Activated CD4-positive, alpha-beta T cell treated with anti-CD3 and anti-CD28 coated beads for 24 hours (primary cell): Measurements from ENCODE around the gene FAM131C.
"Not testable (repeated sequence)": the region's sequence is repeated elsewhere in the genome, so short reads cannot be mapped to it uniquely, and the experiment has no call there.

ENCODE experiments used
- DNase-seq, 2 donors: peaks; one replicate each; pipeline ENCODE4 v3.0.0-alpha.2; 2020; ENCODE audit warnings: low read depth in 2 of 2

The FAM131C gene

DNA sequence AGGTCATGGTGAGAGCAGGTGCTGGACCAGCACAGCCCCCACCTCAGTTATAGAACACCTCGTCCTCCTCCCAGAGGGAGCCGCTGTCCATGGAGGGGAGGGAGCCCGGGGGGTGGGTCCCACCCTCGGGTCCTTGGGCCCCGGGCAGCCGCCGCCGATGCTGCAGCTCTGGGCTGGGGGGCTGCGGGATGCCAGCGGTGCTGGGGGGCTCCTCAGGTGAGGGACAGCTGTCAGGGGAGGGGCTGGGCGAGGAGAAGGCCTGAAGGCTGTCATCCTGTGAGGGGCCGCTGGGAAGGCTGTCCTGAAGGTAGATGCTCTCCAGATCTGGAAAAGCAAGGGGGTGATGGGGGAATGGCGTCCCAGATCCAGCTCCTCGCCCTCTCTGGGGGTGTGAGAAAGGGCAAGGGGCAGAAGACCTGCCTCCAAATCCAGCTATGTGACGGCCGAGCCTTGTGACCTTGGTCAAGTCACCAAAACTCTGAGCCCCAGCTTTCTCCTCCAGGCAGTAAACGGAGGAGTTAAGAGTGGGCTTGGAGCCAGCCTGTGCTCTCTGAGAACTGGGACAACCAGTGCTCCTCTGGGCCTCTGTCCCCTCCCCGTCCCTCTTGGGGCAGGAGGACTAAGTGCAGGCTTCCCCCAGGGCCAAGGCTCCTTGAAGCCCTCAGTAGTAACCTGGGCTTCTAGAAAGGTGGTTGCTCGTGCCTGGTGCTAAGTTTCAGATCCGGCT is 14.9 kb downstream of the FAM131C start:
- not testable (repeated sequence) for DNase-seq

DNA sequence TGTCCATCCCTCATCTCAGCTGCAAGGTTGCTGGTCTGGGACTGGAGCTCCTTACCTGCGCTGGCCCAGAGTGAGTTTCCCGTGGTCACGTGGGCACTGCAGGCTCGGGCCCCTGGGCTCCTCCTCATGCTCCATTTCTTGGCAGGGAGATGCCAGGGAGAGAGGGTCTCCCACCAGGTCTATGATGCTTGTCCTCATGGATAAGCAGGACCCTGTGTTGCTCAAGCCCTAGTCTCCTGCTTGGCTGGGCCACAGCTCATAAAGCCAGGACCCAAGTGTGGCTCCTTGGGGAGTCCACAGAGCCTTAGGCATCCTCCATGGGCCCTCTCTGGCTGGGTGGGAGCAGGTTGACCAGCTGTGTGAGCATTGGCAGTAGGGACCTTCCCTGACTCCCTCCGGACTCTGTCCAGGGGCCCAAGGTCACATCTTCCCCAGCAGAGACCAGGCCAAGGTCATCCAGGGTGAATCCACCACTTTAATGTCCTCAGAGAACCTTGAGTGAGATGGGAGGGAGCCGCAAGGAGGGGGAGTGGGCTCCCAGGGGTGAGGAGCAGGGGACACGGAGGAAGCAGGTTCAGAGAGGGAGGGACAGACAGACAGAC is 16.0 kb downstream of the FAM131C start:
- DNase-seq = not testable (repeated sequence)

DNA sequence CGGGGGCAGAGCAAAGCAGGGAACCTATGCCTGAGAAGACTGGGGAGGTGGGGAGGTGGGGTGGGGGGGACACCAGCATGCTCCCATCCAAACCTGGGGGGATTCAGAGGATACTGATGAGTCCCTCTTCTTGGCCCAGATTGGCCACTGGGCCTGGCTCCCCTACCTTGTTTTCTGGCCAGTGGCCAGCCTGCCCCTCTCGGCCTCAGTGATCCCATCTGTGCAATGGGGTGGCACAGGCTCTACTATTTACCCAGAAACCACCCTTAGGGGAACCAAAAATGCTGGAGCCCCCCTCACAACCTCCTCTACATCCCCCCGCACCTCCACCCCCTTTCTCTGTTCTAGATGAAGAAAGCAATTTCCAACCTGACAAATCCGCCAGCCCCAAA is 16.9 kb downstream of the FAM131C start:
- not testable (repeated sequence) for DNase-seq

DNA sequence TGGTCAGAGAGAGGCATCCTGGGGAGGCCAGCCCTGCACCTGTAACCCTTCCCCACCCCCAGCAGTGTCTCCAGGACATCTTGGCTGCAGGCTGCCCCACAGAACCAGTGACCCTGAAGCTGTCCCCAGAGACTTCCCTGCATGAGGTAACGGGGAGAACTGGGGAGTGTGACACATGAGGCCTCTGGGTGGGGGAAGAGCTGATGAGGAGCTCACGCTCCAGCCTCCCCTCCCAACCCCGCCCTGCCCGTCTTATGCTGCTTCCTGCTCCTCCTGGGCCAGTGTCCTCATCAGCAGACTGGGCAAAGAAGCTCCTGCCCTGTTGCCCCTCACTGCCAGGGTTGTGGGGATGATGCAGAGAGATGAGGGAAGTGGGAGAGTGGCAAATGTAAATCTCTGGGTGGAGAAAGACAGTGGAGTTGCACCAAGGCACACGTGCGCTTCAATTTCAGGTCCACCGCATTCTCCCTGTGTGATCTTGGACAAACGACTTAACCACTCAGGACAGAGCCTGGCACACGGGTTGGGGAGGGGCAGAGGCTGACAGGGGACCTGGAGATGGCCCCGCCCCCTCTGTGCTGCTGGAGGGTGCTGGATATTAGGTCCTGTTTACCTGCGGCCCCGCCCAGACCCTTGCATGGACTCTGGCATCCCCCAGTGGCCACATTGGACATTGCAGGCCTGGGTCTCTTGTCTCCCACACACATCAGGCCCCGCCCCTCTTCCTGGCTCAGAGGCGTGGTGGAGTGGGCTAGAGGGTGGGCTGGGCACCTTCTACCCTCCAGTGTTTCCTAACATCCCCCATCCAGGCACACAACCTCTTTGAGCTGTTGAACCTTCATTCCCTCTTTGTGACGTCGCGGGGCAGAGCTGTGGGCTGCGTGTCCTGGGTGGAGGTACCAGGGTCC is 17.6 kb downstream of the FAM131C start:
- peak; percentile 80 to 91 for DNase-seq

DNA sequence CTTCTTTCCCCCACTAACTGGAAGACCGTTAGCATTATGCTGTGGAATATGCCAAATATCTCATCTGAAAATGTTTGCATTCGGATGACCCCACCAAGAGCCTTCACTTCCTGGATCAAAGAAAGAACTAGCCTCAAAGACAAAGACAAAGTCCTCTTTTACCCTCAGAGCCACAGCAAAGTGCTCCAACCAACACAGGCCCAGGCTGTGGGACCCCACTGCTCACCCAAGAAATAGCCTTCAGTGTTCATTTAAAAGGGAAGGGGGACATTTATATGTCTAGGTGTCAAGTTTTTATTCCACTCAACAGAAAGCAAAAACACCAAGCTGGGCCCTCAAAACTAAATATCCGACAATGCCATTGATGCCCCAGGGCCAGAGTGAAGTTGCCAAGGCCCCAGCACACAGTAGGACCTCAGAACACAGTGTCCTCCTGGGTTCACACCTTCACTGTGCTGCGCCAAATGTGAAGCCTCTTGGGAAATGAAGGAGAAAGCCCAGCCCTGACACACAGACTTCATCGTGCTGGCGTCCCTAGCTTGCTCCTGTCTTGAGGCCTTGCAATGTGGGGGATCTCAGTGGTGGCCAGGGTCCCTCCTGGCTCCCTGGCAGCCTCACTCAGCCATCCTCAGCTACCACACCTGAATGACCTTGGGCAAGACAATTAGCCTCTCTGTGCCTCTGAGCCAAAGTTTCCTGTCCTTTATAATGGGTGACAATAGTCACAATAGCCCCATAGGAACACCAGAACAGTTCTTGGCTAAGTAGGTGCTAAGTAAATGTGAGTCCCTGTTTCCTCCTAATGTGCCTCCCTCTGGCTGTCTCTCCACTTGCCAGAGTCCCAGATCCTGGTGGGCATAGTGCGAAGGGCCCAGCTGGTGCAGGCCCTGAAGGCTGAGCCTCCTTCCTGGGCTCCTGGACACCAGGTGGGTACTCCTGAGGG is 18.6 kb downstream of the FAM131C start:
- no peak for DNase-seq

DNA sequence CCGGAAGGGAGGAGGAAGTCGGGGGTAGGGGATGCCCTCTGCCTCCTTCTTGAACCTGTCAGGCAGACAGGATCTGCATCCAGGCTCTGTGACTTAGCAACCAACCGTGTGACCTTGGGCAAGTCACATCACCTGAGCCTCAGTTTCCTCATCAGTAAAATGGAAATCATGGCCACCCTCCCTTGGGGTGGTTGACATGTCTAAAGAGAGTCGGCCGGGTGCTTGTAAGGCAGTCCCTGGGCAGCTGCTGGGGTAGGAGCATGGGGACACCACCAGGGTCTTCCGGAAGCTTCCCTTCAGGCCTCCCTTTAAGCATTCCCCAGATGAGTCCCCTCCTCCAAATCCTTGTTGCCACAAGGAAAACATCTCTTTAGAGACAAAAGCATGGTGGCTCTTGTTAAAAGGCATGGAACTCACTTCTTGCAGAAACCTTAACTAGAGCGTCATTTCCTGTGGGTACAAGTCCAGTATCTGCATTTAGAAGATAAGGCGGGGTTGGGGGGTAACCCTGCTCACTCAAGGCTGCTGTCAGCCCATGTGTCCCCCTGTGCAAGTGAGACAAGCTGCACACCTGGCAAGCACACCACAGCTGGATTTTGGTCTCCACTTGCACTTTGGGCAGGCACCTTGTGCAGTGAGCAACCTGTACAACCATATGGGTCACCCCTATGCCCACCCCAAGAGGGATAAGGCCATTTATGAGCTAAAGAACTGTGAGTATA is 19.5 kb downstream of the FAM131C start:
- DNase-seq = no peak

DNA sequence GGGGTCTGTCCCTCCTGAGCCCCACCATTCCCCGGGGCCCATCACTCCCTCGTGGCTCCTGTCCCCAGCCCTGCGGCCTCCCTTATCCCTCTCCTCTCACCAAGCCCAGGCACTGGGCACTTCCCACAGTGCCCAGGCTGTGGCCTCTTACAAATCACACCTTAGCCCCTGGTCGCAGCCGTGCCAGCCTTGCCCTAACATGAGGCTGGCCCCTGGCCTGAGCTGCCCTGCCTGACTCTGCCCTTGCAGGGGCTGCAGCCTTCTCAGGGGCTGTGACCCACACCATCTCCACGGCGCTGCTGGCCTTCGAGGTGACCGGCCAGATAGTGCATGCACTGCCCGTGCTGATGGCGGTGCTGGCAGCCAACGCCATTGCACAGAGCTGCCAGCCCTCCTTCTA is 21.5 kb downstream of the FAM131C start:
- DNase-seq = not testable (repeated sequence)

DNA sequence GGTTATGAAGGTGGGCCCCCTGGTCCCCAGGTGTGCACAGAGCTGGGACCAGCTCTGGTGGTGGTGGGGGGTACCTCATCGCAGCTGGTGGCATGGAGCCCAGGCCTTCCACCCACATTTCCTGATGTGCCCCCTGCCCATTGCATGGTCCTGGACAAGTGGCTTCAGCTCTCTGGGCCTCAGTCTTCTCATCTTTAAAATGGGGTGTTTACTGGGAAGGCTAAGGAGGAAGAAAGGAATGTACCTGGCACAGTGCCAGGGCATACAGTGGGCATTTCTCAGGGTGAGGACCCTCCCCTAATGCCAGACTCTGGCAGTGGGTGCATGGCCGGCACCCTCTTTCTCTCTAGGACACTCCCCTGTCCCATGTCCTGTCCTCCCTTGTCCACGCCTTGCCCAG is 22.4 kb downstream of the FAM131C start:
- DNase-seq = no peak

DNA sequence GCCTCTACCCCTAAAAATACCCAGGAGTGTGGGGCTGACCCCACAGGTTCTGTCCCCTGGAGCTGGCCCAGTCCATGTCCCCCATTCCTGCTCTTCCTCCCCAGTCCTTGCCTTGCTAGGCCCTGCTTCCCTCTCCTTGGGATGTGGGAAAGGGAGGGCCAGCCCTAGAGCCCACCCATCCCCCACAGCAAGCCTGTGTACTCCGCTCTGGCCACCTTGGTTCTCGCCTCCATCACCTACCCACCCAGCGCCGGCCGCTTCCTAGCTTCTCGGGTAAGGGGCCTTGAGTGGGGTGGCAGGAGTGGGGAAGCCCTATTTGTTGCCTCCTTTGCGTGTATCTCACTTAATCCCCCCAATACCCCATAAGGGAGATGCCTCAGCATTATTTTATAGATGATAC is 23.1 kb downstream of the FAM131C start:
- DNase-seq = no peak

DNA sequence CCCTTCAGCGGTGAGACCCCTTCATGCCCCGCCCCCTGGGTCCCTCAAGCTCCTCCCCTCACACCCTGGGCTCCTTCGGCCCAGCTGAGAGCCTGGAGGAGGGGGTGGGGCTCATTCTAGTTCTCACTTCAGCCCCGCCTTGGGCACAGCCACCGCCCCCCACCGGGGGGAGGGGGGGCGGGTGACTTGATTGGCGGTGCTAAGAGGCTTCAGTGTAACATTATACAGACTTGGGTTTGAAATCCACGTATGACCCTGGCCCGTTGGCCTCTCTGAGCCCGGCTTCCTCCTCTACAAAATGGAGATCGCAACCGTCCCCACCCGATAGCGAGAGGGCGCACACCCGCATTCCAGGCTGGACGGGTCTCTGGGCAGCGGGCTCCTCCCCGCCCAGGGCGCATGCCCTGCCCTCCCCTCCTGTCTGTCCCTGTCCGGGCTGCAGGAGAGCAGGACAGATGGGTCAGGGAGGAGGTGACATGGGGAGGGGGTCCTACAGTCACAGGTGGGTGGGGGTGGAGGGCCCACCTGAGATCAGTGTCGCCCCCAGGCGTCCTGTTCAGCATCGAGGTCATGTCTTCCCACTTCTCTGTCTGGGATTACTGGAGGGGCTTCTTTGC is 24.8 kb downstream of the FAM131C start:
- peak in 1 of 2 donors; percentile 17 for DNase-seq

DNA sequence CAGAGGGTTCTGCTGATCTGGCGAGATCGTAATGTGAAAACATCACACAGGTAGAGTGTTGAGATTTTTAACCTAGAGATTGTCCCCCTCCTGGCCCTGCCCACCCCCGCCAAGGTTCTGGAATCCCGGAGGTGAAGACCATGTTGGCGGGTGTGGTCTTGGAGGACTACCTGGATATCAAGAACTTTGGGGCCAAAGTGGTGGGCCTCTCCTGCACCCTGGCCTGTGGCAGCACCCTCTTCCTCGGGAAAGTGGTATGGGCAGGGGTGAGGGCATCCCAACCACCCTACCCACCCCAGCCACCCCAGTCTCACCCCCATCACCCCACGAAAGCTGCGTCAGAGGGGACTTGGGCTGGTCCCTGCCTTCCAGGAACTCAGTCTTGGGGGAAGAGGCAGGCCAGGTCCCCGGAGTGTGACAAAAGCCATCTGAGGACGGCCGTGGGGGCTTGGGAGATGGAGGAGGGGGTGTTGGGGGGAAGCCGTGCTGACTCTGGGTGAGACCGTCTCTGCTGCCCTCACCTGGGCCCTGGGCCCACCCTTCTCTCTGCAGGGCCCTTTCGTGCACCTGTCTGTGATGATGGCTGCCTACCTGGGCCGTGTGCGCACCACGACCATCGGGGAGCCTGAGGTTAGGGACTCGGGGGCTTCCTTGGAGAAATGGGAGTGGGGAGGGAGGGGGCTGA is 25.5 kb downstream of the FAM131C start:
- DNase-seq = no peak

DNA sequence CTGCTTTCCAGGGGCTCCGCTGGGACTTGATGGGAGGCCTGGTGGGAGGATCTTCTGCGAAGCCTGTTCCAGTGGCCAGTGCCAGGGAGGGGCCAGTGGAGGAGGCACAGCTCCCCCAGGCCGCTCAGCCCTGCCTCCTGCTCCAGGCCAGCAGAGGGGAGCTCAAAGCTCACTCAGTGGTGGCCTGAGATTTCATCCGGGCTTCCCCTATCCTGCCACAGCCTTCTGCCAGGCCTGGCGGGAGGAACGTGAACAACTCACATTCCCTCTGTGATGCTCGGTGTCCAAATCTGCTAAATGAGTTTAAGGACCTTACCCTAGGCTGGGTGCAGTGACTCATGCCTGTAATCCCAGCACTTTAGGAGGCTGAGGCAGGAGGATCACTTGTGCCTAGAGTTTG is 26.6 kb downstream of the FAM131C start:
- DNase-seq = no peak

DNA sequence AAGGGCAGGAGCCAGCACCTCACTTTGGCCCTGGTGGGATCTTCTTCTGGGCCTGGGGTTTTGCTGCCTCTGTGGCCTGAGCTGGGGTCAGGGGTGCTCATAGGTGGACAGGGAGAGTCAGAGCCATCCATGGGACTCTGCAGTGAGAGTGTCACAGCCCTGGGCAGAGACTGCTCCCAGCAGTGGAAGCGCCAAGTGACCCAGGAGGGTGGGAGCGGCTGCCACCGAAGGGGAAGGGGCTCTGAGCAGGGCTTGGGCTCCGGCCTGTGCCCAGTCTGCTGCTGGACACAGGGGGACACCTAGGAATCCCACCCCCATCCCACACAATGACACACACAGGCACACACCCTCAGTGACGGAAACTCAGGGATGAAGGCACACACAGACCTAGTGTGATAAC is 29.5 kb downstream of the FAM131C start:
- DNase-seq = no peak

DNA sequence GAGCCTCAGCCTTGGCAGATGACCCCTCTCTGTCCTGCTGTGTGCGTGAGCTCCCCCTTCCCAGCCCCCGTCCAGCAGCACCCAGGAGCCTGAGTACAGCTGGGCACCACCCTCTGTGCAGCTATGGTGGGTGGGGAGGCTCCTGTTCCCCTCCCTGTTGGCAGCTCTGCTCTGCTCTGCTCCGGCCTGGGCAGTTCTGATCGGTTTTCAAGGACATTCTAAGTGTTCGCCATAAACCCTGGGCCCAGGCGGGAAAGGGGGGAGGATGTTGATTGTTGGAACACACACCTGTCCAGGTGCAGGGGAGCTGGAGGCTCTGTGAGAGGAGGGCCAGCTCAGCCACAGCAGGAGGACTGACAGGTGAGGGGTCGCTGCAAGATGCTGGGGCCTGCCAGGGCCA is 29.9 kb downstream of the FAM131C start, which contains the start of gene CLCNKB:
TSS of gene CLCNKB (plus strand) at position 262 of the 400 bp plus-strand sequence. CDS start 711 bp downstream, outside the sequence.
- DNase-seq = no peak

DNA sequence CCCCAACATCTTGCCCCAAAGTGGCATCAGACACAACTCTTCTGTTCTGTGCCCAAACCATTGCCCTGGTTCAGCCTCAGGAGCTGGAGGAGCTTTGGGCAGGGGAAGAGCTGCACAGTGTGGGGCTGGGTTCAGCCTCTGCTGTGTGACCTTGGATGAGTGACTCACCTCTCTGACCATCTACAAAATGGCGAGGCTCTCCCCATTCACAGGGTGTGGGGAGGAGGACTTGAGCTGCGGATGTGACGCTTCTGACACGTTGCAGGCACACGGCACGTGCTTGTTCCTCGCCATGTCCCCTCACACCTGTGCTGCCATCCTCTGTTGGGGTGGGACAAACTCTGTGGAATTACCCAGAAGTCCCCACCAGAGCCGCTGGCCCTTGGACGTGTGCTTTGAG is 30.8 kb downstream of the FAM131C start:
- not testable (repeated sequence) for DNase-seq

DNA sequence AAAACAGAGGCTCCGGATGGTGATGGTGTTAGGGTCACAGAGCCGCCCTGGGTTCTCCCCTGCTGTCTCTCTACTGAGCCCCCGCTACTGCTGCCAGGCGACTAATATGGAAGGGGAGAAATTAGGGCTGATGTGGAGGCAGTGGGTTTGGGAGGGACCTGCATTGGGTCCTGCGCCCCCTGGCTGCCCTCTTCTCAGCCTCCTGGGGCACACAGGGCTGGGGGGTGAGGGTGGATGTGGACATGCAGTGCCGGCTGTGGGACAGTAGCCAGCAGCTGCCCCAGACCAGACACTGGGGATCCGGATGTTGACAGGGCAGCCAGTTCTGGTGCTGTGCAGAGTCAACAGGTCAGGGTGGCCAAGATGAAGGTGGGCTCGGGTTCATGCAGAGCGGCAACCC is 31.4 kb downstream of the FAM131C start:
- no peak for DNase-seq

DNA sequence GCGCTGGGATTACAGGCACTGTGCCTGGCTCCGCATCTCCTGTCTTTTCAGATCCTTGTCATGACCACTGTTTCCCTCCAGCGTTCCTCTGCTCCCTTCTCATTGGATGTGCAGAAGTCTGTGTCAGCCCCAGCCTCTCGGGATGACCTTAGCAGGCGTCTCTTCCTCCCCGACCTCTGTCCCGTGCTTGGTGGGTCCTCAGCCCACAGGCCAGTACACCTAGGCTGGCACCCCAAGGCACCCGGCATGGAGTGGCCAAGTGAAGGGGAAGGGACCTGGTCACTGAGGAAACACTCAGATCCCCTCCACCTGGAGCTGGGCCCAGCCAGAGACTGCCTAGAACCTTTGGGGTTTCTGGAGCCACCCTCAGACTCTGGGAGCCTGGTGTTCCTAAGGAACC is 32.3 kb downstream of the FAM131C start:
- no peak for DNase-seq

DNA sequence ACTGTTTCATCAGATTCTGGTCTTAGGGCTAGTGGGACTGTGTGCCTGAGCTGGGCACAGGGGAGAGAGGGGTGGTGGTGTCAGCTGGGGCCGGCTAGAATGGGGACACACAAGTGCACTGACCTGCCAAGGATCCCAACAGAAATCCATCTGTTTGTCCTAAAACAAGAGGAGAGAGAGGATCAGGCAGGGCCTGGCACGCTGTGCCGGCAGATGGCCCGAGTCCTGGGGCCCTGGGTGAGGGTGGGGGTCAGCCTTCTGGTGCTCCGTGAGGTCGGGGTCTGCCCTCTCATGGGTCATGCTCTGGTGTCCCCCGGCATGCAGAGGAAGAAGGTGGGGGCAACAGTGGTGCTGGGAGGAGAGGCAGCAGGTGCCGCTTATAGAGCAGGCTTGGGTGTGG is 33.6 kb downstream of the FAM131C start:
- DNase-seq = not testable (repeated sequence)

DNA sequence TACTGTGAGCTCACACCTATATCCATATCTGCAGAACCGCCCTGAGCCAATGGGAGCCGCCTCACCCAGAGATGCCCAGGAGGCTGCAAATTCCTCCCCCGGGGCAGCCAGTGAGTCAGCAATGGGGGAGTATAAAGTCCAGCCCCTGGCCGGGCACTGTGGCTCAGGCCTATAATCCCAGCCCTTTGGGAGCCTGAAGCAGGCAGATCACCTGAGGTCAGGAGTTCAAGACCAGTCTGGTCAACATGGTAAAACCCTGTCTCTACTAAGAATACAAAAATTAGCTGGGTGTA is 34.9 kb downstream of the FAM131C start:
- DNase-seq = no peak

DNA sequence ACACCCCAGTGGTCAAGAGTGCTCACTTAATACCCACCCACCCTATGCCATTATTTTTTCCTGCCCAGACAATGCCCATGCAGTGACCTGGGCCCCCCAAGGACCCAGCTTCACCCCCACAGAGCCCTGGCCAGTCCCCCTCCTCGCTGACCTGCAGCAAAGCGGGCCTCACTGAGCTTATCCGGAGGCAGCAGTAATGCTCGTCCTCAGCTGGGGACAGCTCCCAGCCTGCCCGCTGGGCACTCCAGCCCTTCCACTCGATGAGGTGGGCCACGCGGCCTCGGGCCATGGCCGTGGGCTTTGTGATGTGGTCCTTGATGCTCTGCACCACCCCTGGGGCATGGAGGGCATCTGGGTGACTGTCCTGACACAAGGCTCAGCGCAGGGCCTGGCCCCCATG is 37.0 kb downstream of the FAM131C start:
- not testable (repeated sequence) for DNase-seq
